SK-N-SH treated with all-trans-retinoic acid at 6 μM for 48 hours (cell line): ENCODE measurements around the gene UBE2D4.

Experiments
- ATAC-seq: fragments of 200-7000 bp; cut with Tn5 transposase; 3 replicates; pipeline ENCODE4 v1.9.1; 2020; ENCODE audit warnings: mild to moderate bottlenecking, moderate library complexity
- ARNTL ChIP-seq: fragments of 450-650 bp; formaldehyde crosslinking; IDR thresholded peaks from 2 replicates; pipeline ENCODE4 v1.5.0; 2020; ENCODE audit warnings: low read depth, mild to moderate bottlenecking, moderate library complexity, borderline replicate concordance
- BACH2 ChIP-seq: fragments of 250-450 bp; sonication (Bioruptor Pico); IDR thresholded peaks from 2 replicates; pipeline ENCODE4 v1.9.0; 2021; ENCODE audit warnings: mild to moderate bottlenecking, borderline replicate concordance
- CSDC2 ChIP-seq: fragments of 250-450 bp; sonication (Bioruptor Pico); IDR thresholded peaks from 2 replicates; pipeline ENCODE4 v1.5.0; 2020; ENCODE audit warnings: mild to moderate bottlenecking, moderate library complexity
- GLIS3 ChIP-seq: fragments of 250-450 bp; sonication (Bioruptor Pico); IDR thresholded peaks from 2 replicates; pipeline ENCODE4 v1.5.0; 2020; ENCODE audit warnings: mild to moderate bottlenecking, moderate library complexity
- OSR1 ChIP-seq: fragments of 250-450 bp; sonication (Bioruptor Pico); IDR thresholded peaks from 2 replicates; pipeline ENCODE4 v1.8.0; 2022; ENCODE audit warnings: moderate library complexity, mild to moderate bottlenecking, inconsistent platforms
- PPARA ChIP-seq: fragments of 250-450 bp; sonication (Bioruptor Pico); IDR thresholded peaks from 2 replicates; pipeline ENCODE4 v1.5.0; 2020; ENCODE audit warnings: mild to moderate bottlenecking, borderline replicate concordance
- RARB ChIP-seq: fragments of 250-450 bp; sonication (Bioruptor Pico); IDR thresholded peaks from 2 replicates; pipeline ENCODE4 v1.8.0; 2021; ENCODE audit warnings: mild to moderate bottlenecking, moderate library complexity
- SNAI2 ChIP-seq: fragments of 250-450 bp; sonication (Bioruptor Pico); IDR thresholded peaks from 2 replicates; pipeline ENCODE4 v1.5.0; 2020; ENCODE audit warnings: mild to moderate bottlenecking, moderate library complexity
- TCF4 ChIP-seq: fragments of 250-450 bp; sonication (Bioruptor Pico); IDR thresholded peaks from 2 replicates; pipeline ENCODE4 v1.8.0; 2021; ENCODE audit warnings: mild to moderate bottlenecking, moderate library complexity, borderline replicate concordance
- ZC3H10 ChIP-seq: fragments of 250-450 bp; sonication (Bioruptor Pico); IDR thresholded peaks from 2 replicates; pipeline ENCODE4 v1.5.1; 2021; ENCODE audit warnings: mild to moderate bottlenecking, moderate library complexity
- ZFP3 ChIP-seq: fragments of 250-450 bp; sonication (Bioruptor Pico); IDR thresholded peaks from 2 replicates; pipeline ENCODE4 v1.5.0; 2020; ENCODE audit warnings: mild to moderate bottlenecking, moderate library complexity
- ZFP30 ChIP-seq: fragments of 450-650 bp; formaldehyde crosslinking; IDR thresholded peaks from 2 replicates; pipeline ENCODE4 v1.5.0; 2022; ENCODE audit warnings: mild to moderate bottlenecking, moderate library complexity
- ZNF565 ChIP-seq: fragments of 450-650 bp; formaldehyde crosslinking; conservative IDR thresholded peaks from 2 replicates; pipeline ENCODE4 v1.5.0; 2020; ENCODE audit warnings: low read depth, mild to moderate bottlenecking, moderate library complexity
- TF ChIP-seq, protein P1 (sequence below): fragments of 250-450 bp; sonication (Bioruptor Pico); IDR thresholded peaks from 2 replicates; pipeline ENCODE4 v1.8.0; 2021; ENCODE audit warnings: low read depth, mild to moderate bottlenecking, moderate library complexity, borderline replicate concordance
- TF ChIP-seq, protein P2 (sequence below): fragments of 250-450 bp; sonication (Bioruptor Pico); IDR thresholded peaks from 2 replicates; pipeline ENCODE4 v1.5.0; 2020; ENCODE audit warnings: mild to moderate bottlenecking, moderate library complexity
- TF ChIP-seq, protein P3 (sequence below): fragments of 250-450 bp; sonication (Bioruptor Pico); IDR thresholded peaks from 2 replicates; pipeline ENCODE4 v1.8.0; 2020; ENCODE audit warnings: mild to moderate bottlenecking, moderate library complexity, borderline replicate concordance
- TF ChIP-seq, protein P4 (sequence below): fragments of 250-450 bp; sonication (Bioruptor Pico); IDR thresholded peaks from 2 replicates; pipeline ENCODE4 v1.5.1; 2020; ENCODE audit warnings: low read depth, mild to moderate bottlenecking, moderate library complexity

UBE2D4 gene

DNA sequence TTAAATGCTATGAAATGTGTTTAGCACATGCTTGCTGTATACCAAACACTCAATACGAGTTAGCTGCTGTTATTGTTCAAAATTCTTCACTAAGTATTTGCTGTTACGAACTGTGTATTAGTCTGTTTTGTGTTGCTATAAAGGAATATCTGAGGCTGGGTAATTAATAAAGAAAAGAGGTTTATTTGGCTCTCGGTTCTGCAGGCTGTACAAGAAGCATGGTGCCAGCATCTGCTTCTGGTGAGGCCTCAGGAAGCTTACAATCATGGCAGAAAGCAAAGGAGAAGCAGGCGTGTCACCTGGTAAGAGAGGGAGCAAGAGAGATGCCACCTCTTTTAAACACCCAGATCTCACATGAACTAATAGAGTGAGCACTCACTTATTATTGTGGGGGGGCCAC is 1.6 kb downstream of the UBE2D4 start:
- ATAC-seq: no peak
- TF ChIP-seq ZFP30 (no peak), TCF4 (CRISPR knock-in tag) (no peak), RARB (CRISPR knock-in tag) (no peak)
- TF ChIP-seq, protein P1, sequence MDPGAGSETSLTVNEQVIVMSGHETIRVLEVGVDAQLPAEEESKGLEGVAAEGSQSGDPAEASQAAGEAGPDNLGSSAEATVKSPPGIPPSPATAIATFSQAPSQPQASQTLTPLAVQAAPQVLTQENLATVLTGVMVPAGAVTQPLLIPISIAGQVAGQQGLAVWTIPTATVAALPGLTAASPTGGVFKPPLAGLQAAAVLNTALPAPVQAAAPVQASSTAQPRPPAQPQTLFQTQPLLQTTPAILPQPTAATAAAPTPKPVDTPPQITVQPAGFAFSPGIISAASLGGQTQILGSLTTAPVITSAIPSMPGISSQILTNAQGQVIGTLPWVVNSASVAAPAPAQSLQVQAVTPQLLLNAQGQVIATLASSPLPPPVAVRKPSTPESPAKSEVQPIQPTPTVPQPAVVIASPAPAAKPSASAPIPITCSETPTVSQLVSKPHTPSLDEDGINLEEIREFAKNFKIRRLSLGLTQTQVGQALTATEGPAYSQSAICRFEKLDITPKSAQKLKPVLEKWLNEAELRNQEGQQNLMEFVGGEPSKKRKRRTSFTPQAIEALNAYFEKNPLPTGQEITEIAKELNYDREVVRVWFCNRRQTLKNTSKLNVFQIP: no peak
- TF ChIP-seq, all 23 proteins: peak for 0

DNA sequence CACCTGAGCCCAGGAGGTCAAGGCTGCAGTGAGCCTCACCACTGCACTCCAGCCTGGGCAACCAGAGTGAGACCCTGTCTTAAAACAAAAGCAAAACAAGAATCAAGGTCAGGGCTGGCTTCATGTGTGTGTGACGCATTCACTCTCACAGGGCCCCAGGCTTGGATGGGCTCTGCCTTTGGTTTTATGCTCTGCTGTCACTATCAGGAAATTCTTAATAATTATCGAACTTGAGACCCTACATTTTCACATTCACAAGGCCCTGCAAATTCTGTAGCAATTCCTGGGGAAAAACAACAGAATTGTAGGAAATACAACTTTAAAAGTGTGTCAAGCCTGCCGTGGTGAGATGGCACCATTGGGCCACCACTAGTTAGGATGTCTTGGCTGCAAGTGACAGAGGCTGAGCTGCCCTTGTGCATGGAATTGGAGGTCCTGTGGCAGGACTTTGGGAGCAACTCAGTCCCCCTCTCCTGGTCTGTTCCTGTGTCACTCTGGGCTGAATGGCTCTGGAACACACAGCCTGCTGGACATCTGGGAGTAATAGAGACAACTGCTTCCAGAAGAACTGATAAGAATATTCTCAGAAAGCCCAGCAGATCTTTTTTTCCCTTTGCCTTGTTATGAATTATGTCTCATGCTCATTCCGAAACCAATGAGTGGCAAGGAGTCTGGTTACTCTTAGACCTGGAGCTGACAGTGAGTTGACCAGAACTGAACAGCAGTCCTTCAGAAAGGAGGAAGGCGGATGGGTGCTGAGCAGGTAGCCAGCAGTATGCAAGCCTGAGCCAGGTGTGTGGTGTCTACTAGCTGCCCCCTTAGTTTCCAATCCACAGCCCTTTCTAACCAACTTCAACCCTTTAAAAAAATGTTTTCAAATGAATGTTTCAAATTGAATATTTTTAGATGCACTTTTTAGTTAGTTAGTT is 3.6 kb downstream of the UBE2D4 start:
- no peak for ATAC-seq
- TF ChIP-seq BACH2 (no peak), TCF4 (CRISPR knock-in tag) (peak; percentile 58; the same call in 1 of the 2 replicates), ARNTL (CRISPR knock-in tag) (no peak), ZFP3 (CRISPR knock-in tag) (no peak)
- TF ChIP-seq, protein P2, sequence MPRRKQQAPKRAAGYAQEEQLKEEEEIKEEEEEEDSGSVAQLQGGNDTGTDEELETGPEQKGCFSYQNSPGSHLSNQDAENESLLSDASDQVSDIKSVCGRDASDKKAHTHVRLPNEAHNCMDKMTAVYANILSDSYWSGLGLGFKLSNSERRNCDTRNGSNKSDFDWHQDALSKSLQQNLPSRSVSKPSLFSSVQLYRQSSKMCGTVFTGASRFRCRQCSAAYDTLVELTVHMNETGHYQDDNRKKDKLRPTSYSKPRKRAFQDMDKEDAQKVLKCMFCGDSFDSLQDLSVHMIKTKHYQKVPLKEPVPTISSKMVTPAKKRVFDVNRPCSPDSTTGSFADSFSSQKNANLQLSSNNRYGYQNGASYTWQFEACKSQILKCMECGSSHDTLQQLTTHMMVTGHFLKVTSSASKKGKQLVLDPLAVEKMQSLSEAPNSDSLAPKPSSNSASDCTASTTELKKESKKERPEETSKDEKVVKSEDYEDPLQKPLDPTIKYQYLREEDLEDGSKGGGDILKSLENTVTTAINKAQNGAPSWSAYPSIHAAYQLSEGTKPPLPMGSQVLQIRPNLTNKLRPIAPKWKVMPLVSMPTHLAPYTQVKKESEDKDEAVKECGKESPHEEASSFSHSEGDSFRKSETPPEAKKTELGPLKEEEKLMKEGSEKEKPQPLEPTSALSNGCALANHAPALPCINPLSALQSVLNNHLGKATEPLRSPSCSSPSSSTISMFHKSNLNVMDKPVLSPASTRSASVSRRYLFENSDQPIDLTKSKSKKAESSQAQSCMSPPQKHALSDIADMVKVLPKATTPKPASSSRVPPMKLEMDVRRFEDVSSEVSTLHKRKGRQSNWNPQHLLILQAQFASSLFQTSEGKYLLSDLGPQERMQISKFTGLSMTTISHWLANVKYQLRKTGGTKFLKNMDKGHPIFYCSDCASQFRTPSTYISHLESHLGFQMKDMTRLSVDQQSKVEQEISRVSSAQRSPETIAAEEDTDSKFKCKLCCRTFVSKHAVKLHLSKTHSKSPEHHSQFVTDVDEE: 0 out of 2 replicates have a peak, but pooled peaks have one; percentile 36

DNA sequence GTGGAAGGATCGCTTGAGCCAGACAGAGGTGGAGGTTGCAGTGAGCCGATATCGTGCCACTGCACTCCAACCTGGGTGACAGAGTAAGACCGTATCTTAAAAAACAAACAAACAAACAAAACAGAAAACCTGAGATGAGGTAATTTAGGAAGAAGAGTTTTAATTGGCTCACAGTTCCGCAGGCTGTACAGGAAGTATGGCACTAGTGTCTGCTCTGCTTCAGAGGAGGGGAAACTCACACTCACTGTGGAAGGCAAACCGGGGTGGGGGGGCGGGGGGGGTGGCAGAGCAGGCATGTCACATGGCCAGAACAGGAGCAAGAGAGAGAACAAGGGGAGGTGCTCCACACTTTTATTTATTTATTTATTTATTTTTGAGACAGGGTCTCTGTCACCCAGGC is 5.1 kb downstream of the UBE2D4 start:
- ATAC-seq: no peak
- TF ChIP-seq ZNF565 (CRISPR knock-in tag): no peak
- no peak for TF ChIP-seq ARNTL (CRISPR knock-in tag)
- TF ChIP-seq PPARA (CRISPR knock-in tag): no peak
- no peak for TF ChIP-seq BACH2
- TF ChIP-seq, protein P2: no peak

DNA sequence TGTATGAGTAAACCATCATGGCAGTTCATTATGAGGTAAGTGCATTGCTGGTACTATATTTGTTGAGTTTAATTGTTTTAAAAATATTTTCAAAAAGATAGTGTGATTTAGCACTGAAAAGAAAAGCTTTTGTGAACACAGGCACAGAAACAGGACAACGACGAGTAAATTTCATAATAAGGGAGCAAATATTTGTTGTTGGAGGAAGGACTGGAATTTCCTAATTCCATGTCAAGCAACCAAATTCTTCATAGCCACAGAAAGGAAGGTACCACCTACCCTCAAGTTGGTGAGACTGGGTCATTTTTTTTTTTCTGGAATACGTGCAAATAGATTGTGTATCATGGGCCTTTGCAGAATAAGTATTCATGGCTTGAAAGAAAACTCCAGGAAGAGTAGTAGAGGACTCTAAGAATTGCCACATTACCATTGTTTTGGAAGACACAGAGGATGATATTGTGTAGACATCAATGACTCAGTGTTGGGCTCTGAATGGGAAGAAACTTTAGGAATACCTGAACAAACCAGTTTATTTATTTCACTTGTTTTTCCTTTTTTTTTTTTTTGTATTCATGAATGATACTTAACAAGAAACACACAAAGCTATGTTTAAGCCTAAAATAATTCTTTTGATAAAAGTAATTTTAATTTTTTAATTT is 7.8 kb downstream of the UBE2D4 start:
- no peak for ATAC-seq
- TF ChIP-seq, protein P3, sequence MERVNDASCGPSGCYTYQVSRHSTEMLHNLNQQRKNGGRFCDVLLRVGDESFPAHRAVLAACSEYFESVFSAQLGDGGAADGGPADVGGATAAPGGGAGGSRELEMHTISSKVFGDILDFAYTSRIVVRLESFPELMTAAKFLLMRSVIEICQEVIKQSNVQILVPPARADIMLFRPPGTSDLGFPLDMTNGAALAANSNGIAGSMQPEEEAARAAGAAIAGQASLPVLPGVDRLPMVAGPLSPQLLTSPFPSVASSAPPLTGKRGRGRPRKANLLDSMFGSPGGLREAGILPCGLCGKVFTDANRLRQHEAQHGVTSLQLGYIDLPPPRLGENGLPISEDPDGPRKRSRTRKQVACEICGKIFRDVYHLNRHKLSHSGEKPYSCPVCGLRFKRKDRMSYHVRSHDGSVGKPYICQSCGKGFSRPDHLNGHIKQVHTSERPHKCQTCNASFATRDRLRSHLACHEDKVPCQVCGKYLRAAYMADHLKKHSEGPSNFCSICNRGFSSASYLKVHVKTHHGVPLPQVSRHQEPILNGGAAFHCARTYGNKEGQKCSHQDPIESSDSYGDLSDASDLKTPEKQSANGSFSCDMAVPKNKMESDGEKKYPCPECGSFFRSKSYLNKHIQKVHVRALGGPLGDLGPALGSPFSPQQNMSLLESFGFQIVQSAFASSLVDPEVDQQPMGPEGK (CRISPR knock-in tag): no peak
- TF ChIP-seq GLIS3 (CRISPR knock-in tag) (no peak), ARNTL (CRISPR knock-in tag) (no peak), ZC3H10 (CRISPR knock-in tag) (no peak), TCF4 (CRISPR knock-in tag) (no peak), SNAI2 (CRISPR knock-in tag) (no peak), PPARA (CRISPR knock-in tag) (no peak), CSDC2 (CRISPR knock-in tag) (no peak), OSR1 (no peak)
- TF ChIP-seq, protein P1: no peak
- TF ChIP-seq, protein P4, sequence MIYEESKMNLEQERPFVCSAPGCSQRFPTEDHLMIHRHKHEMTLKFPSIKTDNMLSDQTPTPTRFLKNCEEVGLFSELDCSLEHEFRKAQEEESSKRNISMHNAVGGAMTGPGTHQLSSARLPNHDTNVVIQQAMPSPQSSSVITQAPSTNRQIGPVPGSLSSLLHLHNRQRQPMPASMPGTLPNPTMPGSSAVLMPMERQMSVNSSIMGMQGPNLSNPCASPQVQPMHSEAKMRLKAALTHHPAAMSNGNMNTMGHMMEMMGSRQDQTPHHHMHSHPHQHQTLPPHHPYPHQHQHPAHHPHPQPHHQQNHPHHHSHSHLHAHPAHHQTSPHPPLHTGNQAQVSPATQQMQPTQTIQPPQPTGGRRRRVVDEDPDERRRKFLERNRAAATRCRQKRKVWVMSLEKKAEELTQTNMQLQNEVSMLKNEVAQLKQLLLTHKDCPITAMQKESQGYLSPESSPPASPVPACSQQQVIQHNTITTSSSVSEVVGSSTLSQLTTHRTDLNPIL (CRISPR knock-in tag): no peak
- TF ChIP-seq, protein P2: no peak
